Sigmoid colon (tissue), 4 donors: ENCODE measurements around the gene TAGLN2.

Experiments used
- EP300 ChIP-seq, 4 donors: sonication (generic); formaldehyde crosslinking; IDR thresholded peaks; one replicate each; pipeline ENCODE4 v1.6.1; 2017; ENCODE audit warnings: antibody characterized with exemption in 4 of 4
- POLR2A ChIP-seq, 2 donors: fragments of 450-650 bp; IDR thresholded peaks; one replicate each; pipeline ENCODE4 v1.6.1; 2016; ENCODE audit warnings: antibody characterized with exemption in 2 of 2, mild to moderate bottlenecking in 2 of 2, moderate library complexity in 2 of 2
- TF ChIP-seq, protein P1 (sequence below), 4 experiments: fragments of 450-650 bp in 3 of 4; fragments of 200-600 bp in 1 of 4; IDR thresholded peaks; one replicate each; pipeline ENCODE4 v1.5.1; 2016 to 2019; ENCODE audit warnings: antibody characterized with exemption in 4 of 4, mild to moderate bottlenecking in 3 of 4, moderate library complexity in 2 of 4

DNA sequence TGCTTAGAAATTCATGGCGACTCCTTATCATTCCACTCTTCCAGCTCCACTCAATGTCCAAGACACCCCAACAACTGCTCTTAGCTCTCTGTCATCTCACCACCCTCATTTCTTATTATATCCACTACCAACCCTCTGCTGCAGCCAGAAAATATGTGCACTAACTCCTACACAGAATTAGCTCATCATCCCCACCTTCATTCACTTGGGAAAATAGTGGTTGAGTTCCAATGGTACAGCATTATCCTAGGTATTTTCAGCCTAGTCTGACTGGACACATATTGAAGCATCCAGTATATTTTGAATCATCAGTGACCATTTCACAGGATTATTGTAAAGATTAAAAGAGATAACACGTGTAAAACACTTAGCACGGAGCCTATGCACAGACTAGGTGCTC lies 46.2 kb downstream of the TAGLN2 start:
- TF ChIP-seq, protein P1, sequence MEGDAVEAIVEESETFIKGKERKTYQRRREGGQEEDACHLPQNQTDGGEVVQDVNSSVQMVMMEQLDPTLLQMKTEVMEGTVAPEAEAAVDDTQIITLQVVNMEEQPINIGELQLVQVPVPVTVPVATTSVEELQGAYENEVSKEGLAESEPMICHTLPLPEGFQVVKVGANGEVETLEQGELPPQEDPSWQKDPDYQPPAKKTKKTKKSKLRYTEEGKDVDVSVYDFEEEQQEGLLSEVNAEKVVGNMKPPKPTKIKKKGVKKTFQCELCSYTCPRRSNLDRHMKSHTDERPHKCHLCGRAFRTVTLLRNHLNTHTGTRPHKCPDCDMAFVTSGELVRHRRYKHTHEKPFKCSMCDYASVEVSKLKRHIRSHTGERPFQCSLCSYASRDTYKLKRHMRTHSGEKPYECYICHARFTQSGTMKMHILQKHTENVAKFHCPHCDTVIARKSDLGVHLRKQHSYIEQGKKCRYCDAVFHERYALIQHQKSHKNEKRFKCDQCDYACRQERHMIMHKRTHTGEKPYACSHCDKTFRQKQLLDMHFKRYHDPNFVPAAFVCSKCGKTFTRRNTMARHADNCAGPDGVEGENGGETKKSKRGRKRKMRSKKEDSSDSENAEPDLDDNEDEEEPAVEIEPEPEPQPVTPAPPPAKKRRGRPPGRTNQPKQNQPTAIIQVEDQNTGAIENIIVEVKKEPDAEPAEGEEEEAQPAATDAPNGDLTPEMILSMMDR (IDR thresholded peaks at IDR 0.05): no peak
- TF ChIP-seq EP300 (IDR thresholded peaks at IDR 0.05): no peak
- TF ChIP-seq POLR2A (IDR thresholded peaks at IDR 0.05): no peak
